HepG2 (cell line): ENCODE data around the gene LRP1B. TPM values are rescaled to one million over a fixed set of nuclear protein-coding genes. Genes with fewer than 3 reads are reported as not detected.

ENCODE experiments used
- ATAC-seq: fragments of 200-7000 bp; cut with Tn5 transposase; 3 replicates; pipeline ENCODE4 v1.9.1; 2020; ENCODE audit warnings: mild to moderate bottlenecking, moderate library complexity
- BruUV-seq: library from RNA; stranded (reverse); fragments of 400-500 nt; replicated peaks from 2 replicates; lab custom pipeline; 2021; lab: Mats Ljungman, UMichigan
- CTCF ChIA-PET: fragments of 300-600 bp; formaldehyde crosslinking; extraction: SDS; loops from one replicate; lab custom pipeline; 2021; ENCODE audit warnings: low total read pairs, inconsistent platforms, low intra/inter-chr PET ratio; lab: Yijun Ruan, JAX
- POLR2A ChIA-PET: fragments of 350-600 bp; sonication (Branson Sonifier 250); formaldehyde crosslinking; loops from one replicate; lab custom pipeline; 2020; ENCODE audit warnings: antibody characterized with exemption, inconsistent platforms; lab: Yijun Ruan, JAX
- DNase-seq: peaks from one replicate; pipeline ENCODE4 v3.0.0-alpha.2; 2015; ENCODE audit warnings: low spot score
- FAIRE-seq: peaks from 3 replicates; lab custom pipeline; 2011; peaks lifted over from hg19 to GRCh38; lab: Jason Lieb, UNC
- H2AFZ ChIP-seq: one replicate; pipeline ENCODE4 v1.6.1; 2011; ENCODE audit warnings: low read length, inconsistent platforms
- H3K27ac ChIP-seq: fragments of 300-600 bp; 3 replicates; pipeline ENCODE4 v1.8.0; 2011; ENCODE audit warnings: mixed run types, mild to moderate bottlenecking, mixed read lengths, low read length, inconsistent platforms; ENCODE audit not compliant: insufficient read depth; ENCODE audit errors: extremely low read length
- H3K27me3 ChIP-seq, 2 experiments: fragments of 200-600 bp in 1 of 2; 2 replicates in 1 of 2; 3 replicates in 1 of 2; pipeline versions ENCODE4 v1.6.0 to v1.8.0; 2011; ENCODE audit warnings: low read length in 2 of 2, mild to moderate bottlenecking in 2 of 2, moderate library complexity in 2 of 2, inconsistent platforms in 1 of 2; ENCODE audit not compliant: insufficient read depth in 2 of 2, control insufficient read depth in 1 of 2
- H3K36me3 ChIP-seq, 2 experiments: fragments of 200-600 bp in 1 of 2; replicated peaks in 1 of 2; 2 replicates in 1 of 2; 3 replicates in 1 of 2; pipeline versions ENCODE4 v1.5.1 to v1.8.0; 2011; ENCODE audit warnings: low read length in 2 of 2, inconsistent platforms in 1 of 2; ENCODE audit not compliant: insufficient read depth in 2 of 2, control insufficient read depth in 1 of 2
- H3K4me1 ChIP-seq: 2 replicates; pipeline ENCODE4 v1.5.1; 2012; ENCODE audit warnings: low read length, inconsistent platforms; ENCODE audit not compliant: insufficient read depth
- H3K4me2 ChIP-seq: 2 replicates; pipeline ENCODE4 v1.6.0; 2011; ENCODE audit warnings: low read depth, low read length, inconsistent platforms
- H3K4me3 ChIP-seq, 3 experiments: fragments of 200-600 bp in 1 of 3; sonication (generic), shearing (Covaris generic) in 1 of 3; replicated peaks in 1 of 3; 2 replicates each; pipeline ENCODE4 v1.5.1; 2011 to 2016; ENCODE audit warnings: low read length in 3 of 3, inconsistent platforms in 2 of 3, low read depth in 2 of 3, mild to moderate bottlenecking in 2 of 3, control low read depth in 1 of 3, mixed read lengths in 1 of 3; ENCODE audit not compliant: insufficient read depth in 1 of 3
- H3K79me2 ChIP-seq: one replicate; pipeline ENCODE4 v1.6.1; 2011; ENCODE audit warnings: low read length, inconsistent platforms; ENCODE audit not compliant: insufficient read depth
- H3K9ac ChIP-seq: 2 replicates; pipeline ENCODE4 v1.6.0; 2011; ENCODE audit warnings: mild to moderate bottlenecking, low read depth, low read length, inconsistent platforms; ENCODE audit not compliant: insufficient read depth
- H3K9me3 ChIP-seq: 2 replicates; pipeline ENCODE4 v1.5.1; 2012; ENCODE audit warnings: mild to moderate bottlenecking, low read length
- H4K20me1 ChIP-seq: 2 replicates; pipeline ENCODE4 v1.6.0; 2011; ENCODE audit warnings: inconsistent platforms, mild to moderate bottlenecking, low read length, moderate library complexity; ENCODE audit not compliant: insufficient read depth
- CREB1 ChIP-seq, 2 experiments: fragments of 450-650 bp in 1 of 2; IDR thresholded peaks; 2 replicates each; pipeline ENCODE4 v1.6.1; 2016 to 2017; ENCODE audit warnings: control low read depth in 1 of 2, mild to moderate bottlenecking in 1 of 2, missing compliant biosample characterization in 1 of 2, missing genetic modification characterization in 1 of 2
- FIP1L1 ChIP-seq: fragments of 200-400 bp; formaldehyde crosslinking; IDR thresholded peaks from 2 replicates; pipeline ENCODE4 v1.6.1; 2018; ENCODE audit warnings: low read depth, mild to moderate bottlenecking, low read length, moderate library complexity, borderline replicate concordance; ENCODE audit not compliant: insufficient read depth
- KLF6 ChIP-seq: IDR thresholded peaks from 2 replicates; pipeline ENCODE4 v1.8.0; 2016; ENCODE audit warnings: missing biosample characterization, missing genetic modification reagents
- MTF2 ChIP-seq: sonication (generic); formaldehyde crosslinking; IDR thresholded peaks from 2 replicates; pipeline ENCODE4 v1.5.0; 2020; ENCODE audit warnings: missing genetic modification reagents, borderline replicate concordance
- MYC ChIP-seq: sonication (generic); formaldehyde crosslinking; IDR thresholded peaks from 2 replicates; pipeline ENCODE4 v1.9.0; 2021; ENCODE audit warnings: missing genetic modification reagents, borderline replicate concordance
- NFE2L2 ChIP-seq: fragments of 150-350 bp; IDR thresholded peaks from 2 replicates; pipeline ENCODE4 v1.6.1; 2014; ENCODE audit warnings: low read length
- TEAD3 ChIP-seq: optimal IDR thresholded peaks from 2 replicates; pipeline ENCODE3; 2016; ENCODE audit warnings: borderline replicate concordance
- ZKSCAN5 ChIP-seq: sonication (generic); formaldehyde crosslinking; IDR thresholded peaks from 2 replicates; pipeline ENCODE4 v1.5.1; 2020; ENCODE audit warnings: mild to moderate bottlenecking, missing genetic modification reagents
- ZNF589 ChIP-seq: sonication (generic); formaldehyde crosslinking; conservative IDR thresholded peaks from 2 replicates; pipeline ENCODE4 v1.8.0; 2022; ENCODE audit warnings: mild to moderate bottlenecking, moderate library complexity, missing genetic modification reagents
- ZNF782 ChIP-seq: sonication (generic); formaldehyde crosslinking; IDR thresholded peaks from 2 replicates; pipeline ENCODE4 v1.4.0; 2020; ENCODE audit warnings: missing genetic modification reagents, mild to moderate bottlenecking, borderline replicate concordance
- WGBS: methylation state at CpG from one replicate; pipeline ENCODE4 v1.1.6; 2017; ENCODE audit warnings: low lambda C conversion rate; 5-methylcytosine and 5-hydroxymethylcytosine counted together
- in situ Hi-C: cut with HindIII; loops from 2 replicates; pipeline ENCODE4 v1.10.0; 2017; ENCODE audit warnings: low pct_unique_long_range_greater_than_20kb; ENCODE audit not compliant: extremely low pct_ligation_motif_present
- intact Hi-C: fragments of 100-400 bp; cut with micrococcal nuclease; formaldehyde crosslinking; loops from one replicate; pipeline ENCODE4 v1.10.0; 2022; ENCODE audit not compliant: unreplicated experiment
- polyA plus RNA-seq, 8 experiments: library from polyadenylated mRNA; depleted of rRNA in 3 of 8; stranded (reverse) in 7 of 8; unstranded in 1 of 8; fragments of >200 nt; fragmentation: Illumina TruSeq in 4 of 8; extraction: Trizol in 4 of 8; gene quantifications; 2 replicates each; pipeline versions ENCODE4 v1.2.1 to v1.2.3, GENCODE V29; 2011 to 2016; ENCODE audit warnings: low read depth in 4 of 8, missing spikeins in 1 of 8, mixed read lengths in 1 of 8; ENCODE audit not compliant: insufficient read depth in 1 of 8
- total RNA-seq, 5 experiments: library from RNA; depleted of rRNA; stranded (reverse); fragments of >200 nt; fragmentation: Illumina TruSeq; extraction: Trizol; gene quantifications; 2 replicates each; pipeline ENCODE4 v1.2.3, GENCODE V29; 2016; ENCODE audit warnings: low read depth in 1 of 5
- TF ChIP-seq, protein P1 (sequence below): IDR thresholded peaks from 2 replicates; pipeline ENCODE4 v1.6.1; 2016; ENCODE audit warnings: low read depth, missing genetic modification reagents, missing compliant biosample characterization

Gene LRP1B
- total and polyA plus RNA-seq, 2 of the 13 experiments (the other 11 are each of a cell fraction or from before 2014, with no cell fraction given), result 0.04 TPM; not detected in 1

DNA sequence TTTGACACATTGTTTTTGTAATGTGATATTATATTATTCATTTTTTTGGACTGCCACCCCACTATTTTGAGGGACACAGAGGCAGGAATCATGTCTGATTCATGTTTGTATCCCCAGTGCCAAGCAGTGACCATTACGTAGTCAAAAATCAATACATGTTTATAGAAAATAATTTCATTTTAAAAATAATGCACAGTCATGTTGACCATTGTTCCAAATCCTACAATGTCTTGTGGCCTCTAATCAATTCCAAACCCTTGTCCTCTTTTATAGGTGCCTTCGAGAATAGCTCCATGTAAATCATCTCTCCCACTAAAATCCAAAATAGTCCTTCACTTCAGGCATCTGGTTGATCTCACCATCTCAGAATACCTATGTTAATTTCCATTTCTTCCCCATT is 454.7 kb downstream of the LRP1B start:
- H3K27me3 ChIP-seq, result no peaks in the 10 kb centered on the region
- H3K36me3 ChIP-seq, result no peaks in the 10 kb centered on the region
- CTCF ChIA-PET, result no interaction called here
- H3K9ac ChIP-seq, result no peak overlapping the region
- no peaks in the 10 kb centered on the region for H3K4me1 ChIP-seq
- intact Hi-C loops (no loop called here), in situ Hi-C loops (no loop called here)
- H3K4me3 ChIP-seq, result no peak overlapping the region
- H2AFZ ChIP-seq, result no peak overlapping the region
- no peaks in the 10 kb centered on the region for H3K79me2 ChIP-seq
- no peak overlapping the region for H3K4me2 ChIP-seq
- WGBS, result 20% methylated on average over 2 of the region's 2 CpGs
- H3K27ac ChIP-seq, result no peak overlapping the region
- FAIRE-seq (no peak), ATAC-seq (no peak), DNase-seq (no peak)
- no TSS peak for BruUV-seq
- no peaks in the 10 kb centered on the region for H4K20me1 ChIP-seq
- peak; percentile 73 for TF ChIP-seq NFE2L2
- no peak for TF ChIP-seq ZNF782 (CRISPR knock-in tag)
- TF ChIP-seq FIP1L1, result no peak
- TF ChIP-seq, all 625 proteins: peak for 1
- POLR2A ChIA-PET, result no interaction called here
- no peaks in the 10 kb centered on the region for H3K9me3 ChIP-seq

DNA sequence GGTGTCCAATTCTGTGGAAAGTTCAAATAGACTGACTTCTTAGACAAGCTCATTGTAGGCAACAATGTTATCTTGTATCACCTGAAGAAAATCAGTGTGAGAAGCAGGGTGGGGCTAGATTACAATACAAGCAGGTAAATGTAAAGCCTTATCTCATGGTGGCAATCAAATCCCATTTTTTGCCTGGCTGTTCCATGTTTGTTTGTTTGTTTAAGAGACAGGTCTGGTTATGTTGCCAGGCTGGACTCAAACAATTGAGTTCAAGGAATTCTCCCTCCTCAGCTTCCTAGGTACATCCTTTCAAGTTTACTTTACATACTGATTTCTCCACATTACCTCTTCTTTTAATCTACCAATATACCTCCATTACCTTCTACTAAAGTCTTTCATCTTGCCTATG is 464.6 kb downstream of the LRP1B start:
- Histone ChIP-seq H3K4me1 (no peaks in the 10 kb centered on the region), H3K4me2 (no peak overlapping the region), H3K79me2 (no peaks in the 10 kb centered on the region), H3K36me3 (no peaks in the 10 kb centered on the region), H4K20me1 (no peaks in the 10 kb centered on the region), H3K9me3 (no peaks in the 10 kb centered on the region), H2AFZ (no peak overlapping the region), H3K27ac (no peak overlapping the region), H3K4me3 (no peak overlapping the region), H3K9ac (no peak overlapping the region), H3K27me3 (no peaks in the 10 kb centered on the region)
- CTCF ChIA-PET, result no interaction called here
- in situ Hi-C loops (no loop called here), intact Hi-C loops (no loop called here)
- no TSS peak for BruUV-seq
- TF ChIP-seq CREB1 (IDR thresholded peaks at IDR 0.05), result no peak
- TF ChIP-seq CREB1 (CRISPR knock-in tag; IDR thresholded peaks at IDR 0.05), result no peak
- TF ChIP-seq MYC (CRISPR knock-in tag), result no peak
- TF ChIP-seq ZKSCAN5 (CRISPR knock-in tag), result no peak
- TF ChIP-seq KLF6 (CRISPR knock-in tag), result no peak
- TF ChIP-seq ZNF589, result no peak
- TF ChIP-seq TEAD3 (CRISPR knock-in tag), result no peak
- TF ChIP-seq, protein P1, sequence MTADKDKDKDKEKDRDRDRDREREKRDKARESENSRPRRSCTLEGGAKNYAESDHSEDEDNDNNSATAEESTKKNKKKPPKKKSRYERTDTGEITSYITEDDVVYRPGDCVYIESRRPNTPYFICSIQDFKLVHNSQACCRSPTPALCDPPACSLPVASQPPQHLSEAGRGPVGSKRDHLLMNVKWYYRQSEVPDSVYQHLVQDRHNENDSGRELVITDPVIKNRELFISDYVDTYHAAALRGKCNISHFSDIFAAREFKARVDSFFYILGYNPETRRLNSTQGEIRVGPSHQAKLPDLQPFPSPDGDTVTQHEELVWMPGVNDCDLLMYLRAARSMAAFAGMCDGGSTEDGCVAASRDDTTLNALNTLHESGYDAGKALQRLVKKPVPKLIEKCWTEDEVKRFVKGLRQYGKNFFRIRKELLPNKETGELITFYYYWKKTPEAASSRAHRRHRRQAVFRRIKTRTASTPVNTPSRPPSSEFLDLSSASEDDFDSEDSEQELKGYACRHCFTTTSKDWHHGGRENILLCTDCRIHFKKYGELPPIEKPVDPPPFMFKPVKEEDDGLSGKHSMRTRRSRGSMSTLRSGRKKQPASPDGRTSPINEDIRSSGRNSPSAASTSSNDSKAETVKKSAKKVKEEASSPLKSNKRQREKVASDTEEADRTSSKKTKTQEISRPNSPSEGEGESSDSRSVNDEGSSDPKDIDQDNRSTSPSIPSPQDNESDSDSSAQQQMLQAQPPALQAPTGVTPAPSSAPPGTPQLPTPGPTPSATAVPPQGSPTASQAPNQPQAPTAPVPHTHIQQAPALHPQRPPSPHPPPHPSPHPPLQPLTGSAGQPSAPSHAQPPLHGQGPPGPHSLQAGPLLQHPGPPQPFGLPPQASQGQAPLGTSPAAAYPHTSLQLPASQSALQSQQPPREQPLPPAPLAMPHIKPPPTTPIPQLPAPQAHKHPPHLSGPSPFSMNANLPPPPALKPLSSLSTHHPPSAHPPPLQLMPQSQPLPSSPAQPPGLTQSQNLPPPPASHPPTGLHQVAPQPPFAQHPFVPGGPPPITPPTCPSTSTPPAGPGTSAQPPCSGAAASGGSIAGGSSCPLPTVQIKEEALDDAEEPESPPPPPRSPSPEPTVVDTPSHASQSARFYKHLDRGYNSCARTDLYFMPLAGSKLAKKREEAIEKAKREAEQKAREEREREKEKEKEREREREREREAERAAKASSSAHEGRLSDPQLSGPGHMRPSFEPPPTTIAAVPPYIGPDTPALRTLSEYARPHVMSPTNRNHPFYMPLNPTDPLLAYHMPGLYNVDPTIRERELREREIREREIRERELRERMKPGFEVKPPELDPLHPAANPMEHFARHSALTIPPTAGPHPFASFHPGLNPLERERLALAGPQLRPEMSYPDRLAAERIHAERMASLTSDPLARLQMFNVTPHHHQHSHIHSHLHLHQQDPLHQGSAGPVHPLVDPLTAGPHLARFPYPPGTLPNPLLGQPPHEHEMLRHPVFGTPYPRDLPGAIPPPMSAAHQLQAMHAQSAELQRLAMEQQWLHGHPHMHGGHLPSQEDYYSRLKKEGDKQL (CRISPR knock-in tag), result no peak
- TF ChIP-seq MTF2, result no peak
- FAIRE-seq (no peak), DNase-seq (no peak), ATAC-seq (no peak)
- POLR2A ChIA-PET, result no interaction called here
